HCT116 (cell line): ENCODE results near the gene KSR2. TPM values are rescaled to one million over a fixed set of nuclear protein-coding genes. Genes with fewer than 3 reads are reported as not detected.
A peak's percentile ranks its signal among the peaks of the same experiment; 100 is the strongest.

Experiments used
- ATAC-seq: fragments of 200-7000 bp; cut with Tn5 transposase; 2 replicates; pipeline ENCODE4 v1.9.1; 2020; ENCODE audit warnings: mild to moderate bottlenecking, moderate library complexity
- BruUV-seq: library from RNA; stranded (reverse); fragments of 400-500 nt; replicated peaks from 2 replicates; lab custom pipeline; 2021; lab: Mats Ljungman, UMichigan
- CTCF ChIA-PET: fragments of 300-600 bp; sonication (Branson Sonifier 250); formaldehyde crosslinking; loops from one replicate; lab custom pipeline; 2021; ENCODE audit warnings: antibody characterized with exemption; lab: Charles Lee
- POLR2A ChIA-PET: fragments of 300-600, 350-600 bp; sonication (Branson Sonifier 250); formaldehyde crosslinking; loops from one replicate; lab custom pipeline; 2021; ENCODE audit warnings: antibody characterized with exemption; lab: Charles Lee
- RAD21 ChIA-PET, 2 experiments: fragments of 300-600 bp; sonication (Branson Sonifier 250); formaldehyde crosslinking; loops; one replicate each; lab custom pipeline; 2023; ENCODE audit warnings: low total read pairs in 2 of 2; ENCODE audit not compliant: uncharacterized antibody in 2 of 2, unreplicated experiment in 2 of 2, low non-redundant PET in 1 of 2; lab: Charles Lee
- DNase-seq: peaks from one replicate; pipeline ENCODE4 v3.0.0-alpha.2; 2010; ENCODE audit warnings: low read depth, low spot score
- H2AFZ ChIP-seq: fragments of 200-600 bp; shearing (Covaris generic), sonication (generic); 2 replicates; pipeline ENCODE4 v1.6.1; 2017; ENCODE audit warnings: low read depth, mixed run types, mixed read lengths, antibody characterized with exemption, low read length; ENCODE audit not compliant: poor library complexity, severe bottlenecking
- H3K27ac ChIP-seq: 2 replicates; pipeline ENCODE4 v1.5.1; 2012; ENCODE audit warnings: low read depth, low read length
- H3K27me3 ChIP-seq: fragments of 200-600 bp; sonication (generic); 2 replicates; pipeline ENCODE4 v1.6.1; 2016; ENCODE audit warnings: mixed run types, low read length, mixed read lengths; ENCODE audit not compliant: insufficient read depth
- H3K36me3 ChIP-seq, 2 experiments: fragments of 200-500 bp in 1 of 2; fragments of 200-600 bp in 1 of 2; sonication (Bioruptor generic) in 1 of 2; sonication (generic) in 1 of 2; 2 replicates each; pipeline versions ENCODE4 v1.5.1 to v1.6.1; 2014 to 2016; ENCODE audit warnings: low read length in 2 of 2, inconsistent platforms in 1 of 2, mixed read lengths in 1 of 2, mixed run types in 1 of 2; ENCODE audit not compliant: insufficient read depth in 2 of 2, control insufficient read depth in 1 of 2
- H3K4me1 ChIP-seq, 2 experiments: fragments of 200-600 bp in 1 of 2; sonication (generic) in 1 of 2; 2 replicates each; pipeline versions ENCODE4 v1.5.1 to v1.6.1; 2012 to 2017; ENCODE audit warnings: low read length in 2 of 2, inconsistent platforms in 1 of 2, mild to moderate bottlenecking in 1 of 2, mixed read lengths in 1 of 2, mixed run types in 1 of 2, moderate library complexity in 1 of 2; ENCODE audit not compliant: insufficient read depth in 2 of 2, control insufficient read depth in 1 of 2
- H3K4me2 ChIP-seq: fragments of 200-600 bp; sonication (generic); 2 replicates; pipeline ENCODE4 v1.6.1; 2017; ENCODE audit warnings: mixed run types, low read length, mixed read lengths
- H3K4me3 ChIP-seq, 2 experiments: fragments of 200-600 bp in 1 of 2; sonication (generic) in 1 of 2; replicated peaks in 1 of 2; 2 replicates each; pipeline ENCODE4 v1.5.1; 2011 to 2016; ENCODE audit warnings: low read length in 2 of 2, control low read depth in 1 of 2, low read depth in 1 of 2, mild to moderate bottlenecking in 1 of 2, mixed read lengths in 1 of 2, mixed run types in 1 of 2
- H3K79me2 ChIP-seq: fragments of 200-600 bp; sonication (generic); 2 replicates; pipeline ENCODE4 v1.6.1; 2017; ENCODE audit warnings: mild to moderate bottlenecking, mixed run types, low read length, moderate library complexity, mixed read lengths; ENCODE audit not compliant: insufficient read depth
- H3K9ac ChIP-seq: fragments of 200-600 bp; sonication (generic); 2 replicates; pipeline ENCODE4 v1.6.1; 2016; ENCODE audit warnings: low read length, mixed read lengths
- H3K9me2 ChIP-seq: fragments of 200-600 bp; sonication (generic), shearing (Covaris generic); 2 replicates; pipeline ENCODE4 v1.6.1; 2017; ENCODE audit warnings: mixed run types, mild to moderate bottlenecking, moderate library complexity; ENCODE audit not compliant: insufficient read depth
- H3K9me3 ChIP-seq, 2 experiments: fragments of 200-500 bp in 1 of 2; fragments of 200-600 bp in 1 of 2; sonication (Bioruptor generic) in 1 of 2; sonication (generic) in 1 of 2; 2 replicates each; pipeline ENCODE4 v1.6.1; 2014 to 2017; ENCODE audit warnings: low read length in 2 of 2, mixed read lengths in 2 of 2, inconsistent platforms in 1 of 2, low read depth in 1 of 2, mild to moderate bottlenecking in 1 of 2, mixed run types in 1 of 2, moderate library complexity in 1 of 2; ENCODE audit not compliant: control insufficient read depth in 1 of 2, insufficient read depth in 1 of 2
- H4K20me1 ChIP-seq: fragments of 200-600 bp; sonication (generic), shearing (Covaris generic); 2 replicates; pipeline ENCODE4 v1.6.1; 2017; ENCODE audit warnings: mixed run types, mild to moderate bottlenecking, moderate library complexity; ENCODE audit not compliant: insufficient read depth
- ATF3 ChIP-seq: IDR thresholded peaks from 2 replicates; pipeline ENCODE4 v1.6.1; 2012
- CTCF ChIP-seq, 3 experiments: fragments of 200-600 bp in 1 of 3; sonication (generic) in 1 of 3; IDR thresholded peaks in 2 of 3; conservative IDR thresholded peaks in 1 of 3; 2 replicates each; pipeline ENCODE4 v1.5.1; 2012 to 2017; ENCODE audit warnings: low read depth in 2 of 3, low read length in 2 of 3, antibody characterized with exemption in 1 of 3, borderline replicate concordance in 1 of 3, control low read depth in 1 of 3, mild to moderate bottlenecking in 1 of 3, mixed read lengths in 1 of 3, mixed run types in 1 of 3, moderate library complexity in 1 of 3; ENCODE audit not compliant: insufficient read depth in 1 of 3
- EGR1 ChIP-seq: IDR thresholded peaks from 2 replicates; pipeline ENCODE4 v1.6.1; 2012; ENCODE audit warnings: low read depth
- ELF1 ChIP-seq: IDR thresholded peaks from 2 replicates; pipeline ENCODE4 v1.6.1; 2012; ENCODE audit warnings: low read depth, borderline replicate concordance
- EZH2 ChIP-seq: fragments of 200-600 bp; sonication (generic); IDR thresholded peaks from 2 replicates; pipeline ENCODE4 v1.6.1; 2017; ENCODE audit warnings: antibody characterized with exemption, mixed run types
- EZH2phosphoT487 ChIP-seq: fragments of 200-600 bp; IDR thresholded peaks from 2 replicates; pipeline ENCODE4 v1.6.1; 2018; ENCODE audit warnings: antibody characterized with exemption, borderline replicate concordance
- FOSL1 ChIP-seq: IDR thresholded peaks from 2 replicates; pipeline ENCODE4 v1.6.1; 2012; ENCODE audit warnings: low read depth
- JUND ChIP-seq: IDR thresholded peaks from 2 replicates; pipeline ENCODE4 v1.6.1; 2012
- MAX ChIP-seq: IDR thresholded peaks from 2 replicates; pipeline ENCODE4 v1.6.1; 2012
- POLR2A ChIP-seq: IDR thresholded peaks from 2 replicates; pipeline ENCODE4 v1.7.0; 2011; ENCODE audit warnings: borderline replicate concordance; ENCODE audit not compliant: insufficient read depth, insufficient read length; ENCODE audit errors: extremely low read depth
- POLR2AphosphoS5 ChIP-seq: IDR thresholded peaks from 2 replicates; pipeline ENCODE4 v1.6.1; 2011; ENCODE audit warnings: mild to moderate bottlenecking, low read depth, low read length, moderate library complexity
- RAD21 ChIP-seq: IDR thresholded peaks from 2 replicates; pipeline ENCODE4 v1.6.1; 2012; ENCODE audit warnings: low read depth, mild to moderate bottlenecking
- REST ChIP-seq: IDR thresholded peaks from 2 replicates; pipeline ENCODE4 v1.6.1; 2012; ENCODE audit warnings: low read depth
- SIN3A ChIP-seq: IDR thresholded peaks from 2 replicates; pipeline ENCODE4 v1.6.1; 2012; ENCODE audit warnings: low read depth
- SP1 ChIP-seq: IDR thresholded peaks from 2 replicates; pipeline ENCODE4 v1.6.1; 2012; ENCODE audit warnings: low read depth
- SRF ChIP-seq: IDR thresholded peaks from 2 replicates; pipeline ENCODE4 v1.6.1; 2012; ENCODE audit warnings: low read depth
- TCF7L2 ChIP-seq: IDR thresholded peaks from 2 replicates; pipeline ENCODE4 v1.7.0; 2011; ENCODE audit warnings: borderline replicate concordance, inconsistent platforms; ENCODE audit not compliant: insufficient read depth, insufficient read length; ENCODE audit errors: extremely low read depth
- YY1 ChIP-seq: IDR thresholded peaks from 2 replicates; pipeline ENCODE4 v1.6.1; 2011; ENCODE audit warnings: low read length, low read depth, moderate library complexity, mild to moderate bottlenecking; ENCODE audit not compliant: insufficient replicate concordance; ENCODE audit errors: extremely low read depth
- intact Hi-C: fragments of 100-400 bp; cut with micrococcal nuclease; formaldehyde crosslinking; loops from 2 replicates; pipeline ENCODE4 v1.10.0; 2022
- total RNA-seq: library from RNA; stranded (reverse); gene quantifications from one replicate; pipeline ENCODE4 v1.2.1, GENCODE V29; 2021; ENCODE audit not compliant: unreplicated experiment

KSR2 gene
- total RNA-seq, 1 experiment from 2014 or later, result 10.1 TPM

GRCh38 chr12:118016424-118017264, 47.9 kb upstream of the KSR2 start, which contains the start of gene RFC5:
Gene RFC5 (plus strand): TSS chr12:118016703. CDS start chr12:118016828, 125 bp downstream.
- no peaks in the 10 kb centered on the region for H3K9me3 ChIP-seq
- intact Hi-C loops, result loop anchor here (2.0 kb wide), 1 partner anchor 30 kb away; no protein-coding TSS in a partner anchor
- ATAC-seq (peak; percentile 95), DNase-seq (peak; percentile 92)
- H3K36me3 ChIP-seq, result peaks cover 23 to 36% of the 10 kb centered on the region in 2 experiments; a peak in 3 of 4 replicates
- ChIA-PET CTCF (interaction anchor here (1.4 kb wide), 1 partner anchor 17 kb away, joined by 4 read pairs; no protein-coding TSS in a partner anchor), POLR2A (interaction anchor here (0.8 to 1.9 kb wide), 4 partner anchors 14 to 29 kb away, joined by 3 to 8 read pairs (median 4); no protein-coding TSS in a partner anchor), RAD21 (interaction anchor here in 1 of 2 experiments (1.0 kb wide), 1 partner anchor 48 kb away, joined by 4 read pairs; the partner anchor contains the start of gene KSR2)
- H3K27me3 ChIP-seq, result no peaks in the 10 kb centered on the region
- no peaks in the 10 kb centered on the region for H4K20me1 ChIP-seq
- peak within 1 kb of the TSS; percentile 90 for H3K9ac ChIP-seq
- BruUV-seq, result TSS peak; percentile 53
- peak within 1 kb of the TSS; percentile 86 for H3K4me2 ChIP-seq
- H3K79me2 ChIP-seq, result peaks cover 43% of the 10 kb centered on the region
- H3K4me3 ChIP-seq, result peak within 1 kb of the TSS; percentile 68 to 86
- peaks cover 11 to 24% of the 10 kb centered on the region in 2 experiments; a peak in 3 of 4 replicates for H3K4me1 ChIP-seq
- H3K27ac ChIP-seq, result peak within 1 kb of the TSS; percentile 75
- H3K9me2 ChIP-seq, result no peaks in the 10 kb centered on the region
- H2AFZ ChIP-seq, result peak within 1 kb of the TSS; percentile 65
- TF ChIP-seq ELF1 (peak; percentile 60; the same call in 1 of the 2 replicates), EZH2phosphoT487 (no peak), MAX (peak; percentile 76), FOSL1 (no peak), SIN3A (peak; percentile 57; the same call in 1 of the 2 replicates), ATF3 (no peak), REST (no peak), CTCF (IDR thresholded peaks at IDR 0.05 in 2 of 3, conservative IDR thresholded peaks at IDR 0.05 in 1 of 3; ENCODE audit: borderline replicate concordance in 1 of 3, insufficient read depth in 1 of 3, low read depth in 2 of 3, low read length in 2 of 3) (no peak), EZH2 (no peak), POLR2A (no peak), EGR1 (peak; percentile 71), POLR2AphosphoS5 (peak; percentile 89), SRF (no peak), TCF7L2 (no peak), YY1 (no peak), SP1 (no peak; the same call in 1 of the 2 replicates), RAD21 (no peak), JUND (no peak)
